ENCODE results near the gene HSPE1.

HSPE1 gene

DNA sequence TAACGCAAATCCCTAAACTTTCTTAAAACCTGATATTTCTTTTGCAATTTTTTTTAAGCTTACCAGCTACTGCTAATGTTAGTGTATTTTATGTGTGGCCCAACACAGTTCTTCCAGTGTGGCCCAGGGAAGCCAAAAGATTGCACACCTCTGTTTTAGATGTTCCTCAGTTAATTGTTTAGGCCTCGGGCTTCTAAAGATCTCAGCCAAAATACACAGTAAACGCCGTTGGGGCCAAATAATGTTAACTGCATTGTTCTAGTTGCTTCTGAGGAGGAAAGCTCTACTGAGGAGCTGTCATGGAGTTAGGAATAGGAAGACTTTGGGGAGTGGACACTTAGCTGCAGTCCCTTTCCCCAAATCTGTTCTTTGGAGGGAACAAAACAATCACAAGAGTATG is 2.0 kb downstream of the HSPE1 start:
- no peak for TF ChIP-seq Cebpa-rat (IDR thresholded peaks at IDR 0.05)
- peaks cover 21 to 32% (median 27%) of the 10 kb centered on the region in 10 experiments for H3K4me1 ChIP-seq
- H3K9me3 ChIP-seq (replicated peaks in 1 of 11) = no peaks in the 10 kb centered on the region
- peak overlapping the region in 1 of 11 experiments; percentile 81; a peak in 1 of 22 replicates for H3K27ac ChIP-seq
- H3K27me3 ChIP-seq = no peaks in the 10 kb centered on the region
- peaks cover 45 to 81% (median 69%) of the 10 kb centered on the region in 11 experiments for H3K36me3 ChIP-seq
- peak overlapping the region; percentile 81 to 96 (median 89); a peak in 21 of 22 replicates for H3K9ac ChIP-seq
- H4K20me1 ChIP-seq = peaks cover 18 to 87% (median 58%) of the 10 kb centered on the region in 11 experiments; a peak in 21 of 22 replicates
- H3K4me2 ChIP-seq = peak overlapping the region; percentile 82 to 93 (median 87)
- peak overlapping the region; percentile 77 to 95 (median 88); a peak in 18 of 20 replicates for H3K4me3 ChIP-seq

DNA sequence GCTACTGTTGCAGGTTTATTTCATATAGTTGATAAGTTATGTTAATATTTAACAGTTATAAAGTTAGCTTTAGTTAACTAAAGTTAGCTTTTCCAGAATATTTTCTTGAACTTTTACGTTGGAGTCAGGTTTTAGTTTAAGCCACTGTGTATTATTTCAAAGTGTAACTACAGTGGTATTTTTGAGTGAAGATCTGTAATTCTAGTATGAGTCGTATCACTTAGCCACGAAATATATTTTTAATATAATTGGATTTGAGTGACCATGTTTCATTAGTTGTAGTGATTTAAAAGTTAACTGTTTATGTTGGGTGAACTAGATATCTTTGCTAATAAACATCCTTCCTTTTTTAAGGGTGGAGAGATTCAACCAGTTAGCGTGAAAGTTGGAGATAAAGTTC is 2.5 kb downstream of the HSPE1 start:
- peak overlapping the region in 6 of 11 experiments; percentile 81 to 95 (median 92); a peak in 9 of 22 replicates for H3K9ac ChIP-seq
- no peaks in the 10 kb centered on the region for H3K9me3 ChIP-seq (replicated peaks in 1 of 11)
- H3K4me3 ChIP-seq = peak overlapping the region in 9 of 10 experiments; percentile 77 to 95 (median 88); a peak in 14 of 20 replicates
- H3K4me2 ChIP-seq = peak overlapping the region; percentile 82 to 93 (median 87)
- peaks cover 40 to 80% (median 66%) of the 10 kb centered on the region in 11 experiments for H3K36me3 ChIP-seq
- H3K27ac ChIP-seq = 0 out of 22 replicates have a peak overlapping the region, but pooled peaks of 1 of the 11 experiments have one; percentile 81
- no peaks in the 10 kb centered on the region for H3K27me3 ChIP-seq
- TF ChIP-seq Cebpa-rat (IDR thresholded peaks at IDR 0.05) = no peak
- peaks cover 17 to 28% (median 23%) of the 10 kb centered on the region in 10 experiments for H3K4me1 ChIP-seq
- H4K20me1 ChIP-seq = peaks cover 13 to 87% (median 54%) of the 10 kb centered on the region in 11 experiments; a peak in 21 of 22 replicates

DNA sequence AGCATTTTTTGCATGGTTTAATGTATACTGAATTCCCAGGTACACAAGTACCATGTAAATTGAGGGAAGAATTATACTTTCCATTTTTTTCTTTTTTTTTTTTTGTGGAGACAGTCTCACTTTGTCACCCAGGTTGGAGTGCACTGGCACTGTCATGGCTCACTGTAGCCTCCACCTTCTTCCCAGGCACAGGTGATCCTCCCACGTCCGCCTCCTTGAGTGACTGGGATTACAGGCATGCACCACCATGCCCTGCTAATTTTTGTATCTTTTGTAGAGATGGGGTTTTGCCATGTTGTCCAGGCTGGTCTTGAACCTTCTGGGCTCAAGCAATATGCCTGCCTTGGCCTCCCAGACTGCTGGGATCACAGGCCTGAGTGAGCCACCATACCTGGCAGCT is 3.8 kb downstream of the HSPE1 start:
- Histone ChIP-seq H3K9me3 (replicated peaks in 1 of 11) (no peaks in the 10 kb centered on the region), H3K4me1 (peaks cover 12 to 23% (median 18%) of the 10 kb centered on the region in 10 experiments), H3K4me2 (no peak overlapping the region; a peak in 1 of 22 replicates), H3K27ac (no peak overlapping the region), H3K36me3 (peaks cover 36 to 80% (median 65%) of the 10 kb centered on the region in 11 experiments), H3K9ac (no peak overlapping the region), H3K4me3 (no peak overlapping the region), H3K27me3 (no peaks in the 10 kb centered on the region), H4K20me1 (peaks cover 0 to 85% (median 40%) of the 10 kb centered on the region in 11 experiments; a peak in 17 of 22 replicates)
- TF ChIP-seq Cebpa-rat (IDR thresholded peaks at IDR 0.05) = no peak

DNA sequence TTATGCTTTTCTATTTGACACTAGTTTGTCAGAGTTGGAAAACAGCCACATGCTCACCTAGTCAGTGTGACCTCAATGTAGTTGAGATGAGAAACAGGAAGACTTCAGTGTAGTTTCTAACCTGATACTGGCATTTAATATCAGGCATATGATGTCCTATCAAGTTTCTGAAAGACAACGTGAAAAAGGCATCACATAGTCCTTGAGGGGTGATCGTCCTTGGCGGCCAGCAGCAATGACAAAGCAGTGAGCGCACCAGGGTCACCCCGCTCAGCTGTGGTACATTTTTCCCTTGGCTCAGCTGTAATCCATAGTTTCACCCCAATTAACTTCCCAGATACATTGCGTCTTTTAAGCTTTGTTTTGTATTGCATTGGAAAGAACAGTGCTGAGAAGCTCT is 4.3 kb downstream of the HSPE1 start:
- Histone ChIP-seq H3K4me3 (no peak overlapping the region), H4K20me1 (peaks cover 0 to 81% (median 38%) of the 10 kb centered on the region in 11 experiments; a peak in 16 of 22 replicates), H3K9ac (no peak overlapping the region), H3K9me3 (replicated peaks in 1 of 11) (no peaks in the 10 kb centered on the region), H3K36me3 (peaks cover 36 to 81% (median 68%) of the 10 kb centered on the region in 11 experiments), H3K4me1 (peaks cover 12 to 23% (median 18%) of the 10 kb centered on the region in 10 experiments), H3K27ac (no peak overlapping the region), H3K4me2 (no peak overlapping the region), H3K27me3 (no peaks in the 10 kb centered on the region)
- TF ChIP-seq Cebpa-rat (IDR thresholded peaks at IDR 0.05) = no peak

DNA sequence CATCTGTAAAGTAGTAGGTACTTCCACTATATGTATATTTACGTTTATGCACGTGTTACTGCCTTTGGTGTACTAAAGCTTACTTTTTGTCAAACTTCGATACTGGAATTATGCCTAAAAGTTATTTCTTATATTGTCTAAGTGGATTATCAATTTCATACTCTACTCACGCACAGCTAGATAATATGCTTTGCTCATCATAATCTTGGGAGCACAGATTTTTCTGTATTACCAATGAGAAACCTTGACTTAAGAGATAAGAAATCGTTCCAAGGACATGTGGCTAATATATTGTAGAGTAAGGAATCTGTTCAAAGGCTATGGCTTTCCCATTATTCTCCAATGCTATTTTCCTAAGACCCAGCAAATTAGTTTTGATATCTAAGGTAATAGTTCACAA is 6.5 kb downstream of the HSPE1 start:
- Histone ChIP-seq H3K27ac (no peak overlapping the region), H3K4me3 (no peak overlapping the region), H3K27me3 (no peaks in the 10 kb centered on the region), H3K9ac (no peak overlapping the region), H4K20me1 (peaks cover 0 to 68% (median 34%) of the 10 kb centered on the region in 11 experiments; a peak in 16 of 22 replicates), H3K9me3 (replicated peaks in 1 of 11) (no peaks in the 10 kb centered on the region), H3K4me1 (peaks cover 8 to 20% (median 14%) of the 10 kb centered on the region in 10 experiments), H3K36me3 (peaks cover 36 to 86% (median 68%) of the 10 kb centered on the region in 11 experiments), H3K4me2 (no peak overlapping the region)
- no peak for TF ChIP-seq Cebpa-rat (IDR thresholded peaks at IDR 0.05)

DNA sequence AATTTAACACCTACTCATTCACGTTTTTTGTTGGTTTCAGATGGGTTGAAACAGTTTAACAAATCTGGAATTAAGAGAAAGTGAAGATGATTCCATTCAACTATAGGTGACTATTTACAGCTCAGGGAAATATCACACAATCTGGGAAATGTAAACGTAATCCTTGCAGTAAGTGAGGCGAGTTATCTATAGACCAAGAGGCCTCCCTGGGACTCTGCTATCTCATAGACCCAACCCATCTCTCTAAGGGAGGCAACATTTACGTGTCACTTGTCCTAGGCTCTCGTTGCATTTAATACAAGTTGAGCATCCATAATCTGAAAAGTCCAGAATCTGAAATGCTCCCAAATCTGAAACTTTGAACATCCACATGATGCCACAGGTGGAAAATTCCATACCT is 13.7 kb downstream of the HSPE1 start:
- Histone ChIP-seq H3K9me3 (replicated peaks in 1 of 11) (peaks cover 0 to 13% (median 9%) of the 10 kb centered on the region in 11 experiments; a peak in 18 of 22 replicates), H3K4me2 (peak overlapping the region in 9 of 11 experiments; percentile 75 to 97 (median 89); a peak in 17 of 22 replicates), H3K27ac (no peak overlapping the region), H3K27me3 (no peaks in the 10 kb centered on the region), H4K20me1 (peaks cover 0 to 31% (median 23%) of the 10 kb centered on the region in 11 experiments; a peak in 15 of 22 replicates), H3K4me1 (peaks cover 14 to 29% (median 22%) of the 10 kb centered on the region in 10 experiments), H3K4me3 (no peak overlapping the region), H3K9ac (no peak overlapping the region), H3K36me3 (peaks cover 0 to 34% (median 20%) of the 10 kb centered on the region in 11 experiments; a peak in 19 of 22 replicates)
- no peak for TF ChIP-seq Cebpa-rat (IDR thresholded peaks at IDR 0.05)

DNA sequence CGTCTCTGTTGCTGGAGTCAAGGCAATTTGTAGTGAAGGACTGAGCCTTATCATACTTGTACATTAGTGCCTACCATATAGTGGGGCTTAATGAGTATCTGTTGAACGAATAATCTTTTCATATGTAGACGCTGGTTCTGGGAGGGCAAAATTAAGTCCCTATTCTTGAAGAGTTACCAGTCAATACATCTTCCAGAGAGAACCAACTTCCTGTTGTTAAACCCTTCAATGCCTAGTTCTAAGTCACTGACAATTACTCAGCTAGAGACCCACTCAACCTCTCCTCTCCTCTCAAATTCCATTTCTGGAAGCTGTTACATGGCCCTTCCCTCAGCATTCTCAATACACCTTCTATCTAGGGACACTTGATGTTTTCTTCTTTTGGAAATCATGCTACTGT is 14.6 kb downstream of the HSPE1 start:
- H3K36me3 ChIP-seq = peaks cover 2 to 39% (median 26%) of the 10 kb centered on the region in 11 experiments; a peak in 20 of 22 replicates
- peak overlapping the region; percentile 73 to 95 (median 89) for H3K27ac ChIP-seq
- H3K4me3 ChIP-seq = peak overlapping the region; percentile 88 to 98 (median 91)
- peaks cover 0 to 37% (median 26%) of the 10 kb centered on the region in 11 experiments; a peak in 15 of 22 replicates for H4K20me1 ChIP-seq
- TF ChIP-seq Cebpa-rat (IDR thresholded peaks at IDR 0.05) = no peak
- H3K4me1 ChIP-seq = peaks cover 14 to 29% (median 22%) of the 10 kb centered on the region in 10 experiments
- peaks cover 0 to 21% (median 17%) of the 10 kb centered on the region in 11 experiments; a peak in 20 of 22 replicates for H3K9me3 ChIP-seq (replicated peaks in 1 of 11)
- peak overlapping the region; percentile 91 to 98 (median 95) for H3K9ac ChIP-seq
- H3K4me2 ChIP-seq = peak overlapping the region; percentile 75 to 97 (median 88)
- H3K27me3 ChIP-seq = no peaks in the 10 kb centered on the region

DNA sequence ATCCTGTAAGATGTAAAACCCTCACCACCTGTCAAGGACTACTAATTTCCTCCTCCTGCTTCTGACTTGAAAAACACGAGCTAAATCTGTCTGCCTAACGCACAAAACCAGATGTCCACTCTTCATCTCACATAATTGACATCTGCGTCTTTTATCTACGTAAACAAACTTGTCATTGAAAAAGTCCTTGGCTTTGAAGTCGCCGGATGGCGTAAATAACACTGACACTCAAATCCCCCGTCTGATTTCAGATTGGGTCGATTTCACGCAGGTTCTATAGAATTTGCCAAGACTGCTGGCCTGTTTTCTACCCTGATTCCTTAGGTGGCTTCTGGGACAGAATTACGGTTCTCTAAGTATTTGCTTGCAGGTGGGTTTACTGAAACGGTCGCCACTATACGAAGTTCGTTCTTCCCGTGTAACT is 15.1 kb downstream of the HSPE1 start:
- Histone ChIP-seq H4K20me1 (peaks cover 0 to 37% (median 26%) of the 10 kb centered on the region in 11 experiments; a peak in 15 of 22 replicates), H3K4me1 (peaks cover 14 to 29% (median 22%) of the 10 kb centered on the region in 10 experiments), H3K9ac (peak overlapping the region; percentile 91 to 98 (median 95)), H3K27ac (peak overlapping the region; percentile 73 to 95 (median 89)), H3K36me3 (peaks cover 7 to 39% (median 28%) of the 10 kb centered on the region in 11 experiments; a peak in 21 of 22 replicates), H3K9me3 (replicated peaks in 1 of 11) (peaks cover 5 to 27% (median 23%) of the 10 kb centered on the region in 11 experiments), H3K4me3 (peak overlapping the region; percentile 88 to 98 (median 91)), H3K4me2 (peak overlapping the region; percentile 75 to 97 (median 88)), H3K27me3 (no peaks in the 10 kb centered on the region)
- TF ChIP-seq Cebpa-rat (IDR thresholded peaks at IDR 0.05) = no peak

Measured in BLaER1 treated with 17β-estradiol and CSF1 and Interleukin-3, amounts not matched to agents 10 nM and 100 nM (cell line).